DOHH2 (cell line): Measurements from ENCODE around the gene THAP11.

ENCODE experiments used
- H3F3A ChIP-seq: fragments of 200-600 bp; sonication (generic), shearing (Covaris generic); 2 replicates; pipeline ENCODE4 v1.6.0; 2016; ENCODE audit warnings: antibody characterized with exemption, mild to moderate bottlenecking; ENCODE audit not compliant: control insufficient read depth, insufficient read depth
- H3K27ac ChIP-seq: fragments of 200-600 bp; sonication (generic); 2 replicates; pipeline ENCODE4 v1.5.1; 2014; ENCODE audit warnings: low read depth, mild to moderate bottlenecking, low read length, moderate library complexity
- H3K27me3 ChIP-seq: fragments of 200-600 bp; sonication (generic); 2 replicates; pipeline ENCODE4 v1.6.1; 2014; ENCODE audit warnings: mild to moderate bottlenecking, low read length, mixed read lengths; ENCODE audit not compliant: control insufficient read depth
- H3K36me3 ChIP-seq: fragments of 200-600 bp; sonication (generic); 2 replicates; pipeline ENCODE4 v1.6.1; 2014; ENCODE audit warnings: mild to moderate bottlenecking, low read length, moderate library complexity, mixed read lengths; ENCODE audit not compliant: control insufficient read depth
- H3K4me1 ChIP-seq: fragments of 200-600 bp; sonication (generic); 2 replicates; pipeline ENCODE4 v1.6.1; 2014; ENCODE audit warnings: mild to moderate bottlenecking, low read length, mixed read lengths; ENCODE audit not compliant: control insufficient read depth
- H3K4me2 ChIP-seq: fragments of 200-600 bp; sonication (generic); 2 replicates; pipeline ENCODE4 v1.6.0; 2014; ENCODE audit warnings: mild to moderate bottlenecking, low read length, moderate library complexity
- H3K4me3 ChIP-seq: fragments of 200-600 bp; sonication (generic); 2 replicates; pipeline ENCODE4 v1.5.1; 2014; ENCODE audit warnings: mild to moderate bottlenecking, low read length, mixed read lengths
- H3K79me2 ChIP-seq: fragments of 200-600 bp; sonication (generic); 2 replicates; pipeline ENCODE4 v1.6.1; 2014; ENCODE audit warnings: mild to moderate bottlenecking, low read length, mixed read lengths; ENCODE audit not compliant: control insufficient read depth
- H3K9me2 ChIP-seq: fragments of 200-600 bp; sonication (generic); replicated peaks from 2 replicates; pipeline ENCODE4 v1.6.1; 2014; ENCODE audit warnings: mild to moderate bottlenecking, low read length, mixed read lengths; ENCODE audit not compliant: control insufficient read depth
- H3K9me3 ChIP-seq: fragments of 200-600 bp; sonication (generic); 2 replicates; pipeline ENCODE4 v1.6.1; 2014; ENCODE audit warnings: antibody characterized with exemption, low read length, mixed read lengths; ENCODE audit not compliant: control insufficient read depth, insufficient read depth
- H4K20me1 ChIP-seq: fragments of 200-600 bp; sonication (generic); 2 replicates; pipeline ENCODE4 v1.6.0; 2014; ENCODE audit warnings: low read depth, mild to moderate bottlenecking, antibody characterized with exemption, low read length, moderate library complexity; ENCODE audit not compliant: control insufficient read depth, insufficient read depth
- EZH2phosphoT487 ChIP-seq: fragments of 200-600 bp; sonication (generic); IDR thresholded peaks from 2 replicates; pipeline ENCODE4 v1.6.1; 2017; ENCODE audit warnings: borderline replicate concordance, mild to moderate bottlenecking, antibody characterized with exemption, low read length, moderate library complexity, mixed read lengths
- TF ChIP-seq, protein P1 (sequence below): fragments of 200-600 bp; sonication (generic); IDR thresholded peaks from one replicate; pipeline ENCODE4 v1.5.1; 2014; ENCODE audit warnings: antibody characterized with exemption, mild to moderate bottlenecking, low read depth, low read length; ENCODE audit not compliant: poor library complexity, severe bottlenecking

THAP11 gene

DNA sequence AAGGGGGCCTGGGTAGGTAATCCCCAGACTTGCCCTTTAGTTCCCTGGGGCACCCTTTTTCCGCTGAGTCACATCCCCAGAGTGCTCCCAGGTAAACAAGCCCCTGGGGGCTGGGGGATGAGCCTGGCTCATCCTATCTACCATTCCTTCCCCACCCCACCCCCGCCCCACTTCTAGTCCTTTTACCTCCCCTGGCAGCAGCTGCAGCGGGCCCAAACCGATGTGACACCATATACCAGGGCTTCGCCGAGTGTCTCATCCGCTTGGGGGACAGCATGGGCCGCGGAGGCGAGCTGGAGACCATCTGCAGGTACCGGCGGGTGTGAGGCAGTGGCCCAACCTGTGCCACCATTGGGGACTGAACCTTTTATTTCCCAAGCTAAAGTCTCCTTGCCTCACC lies 43.4 kb downstream of the THAP11 start:
- Histone ChIP-seq H3K4me2 (no peak overlapping the region), H3F3A (0 out of 2 replicates have a peak, but pooled peaks cover 2% of the 10 kb centered on the region), H3K27me3 (no peaks in the 10 kb centered on the region), H3K9me2 (no peaks in the 10 kb centered on the region), H3K27ac (no peak overlapping the region), H3K36me3 (peaks cover 48% of the 10 kb centered on the region), H3K4me1 (no peaks in the 10 kb centered on the region), H4K20me1 (no peaks in the 10 kb centered on the region), H3K4me3 (no peak overlapping the region), H3K9me3 (no peaks in the 10 kb centered on the region), H3K79me2 (no peaks in the 10 kb centered on the region)
- TF ChIP-seq, protein P1, sequence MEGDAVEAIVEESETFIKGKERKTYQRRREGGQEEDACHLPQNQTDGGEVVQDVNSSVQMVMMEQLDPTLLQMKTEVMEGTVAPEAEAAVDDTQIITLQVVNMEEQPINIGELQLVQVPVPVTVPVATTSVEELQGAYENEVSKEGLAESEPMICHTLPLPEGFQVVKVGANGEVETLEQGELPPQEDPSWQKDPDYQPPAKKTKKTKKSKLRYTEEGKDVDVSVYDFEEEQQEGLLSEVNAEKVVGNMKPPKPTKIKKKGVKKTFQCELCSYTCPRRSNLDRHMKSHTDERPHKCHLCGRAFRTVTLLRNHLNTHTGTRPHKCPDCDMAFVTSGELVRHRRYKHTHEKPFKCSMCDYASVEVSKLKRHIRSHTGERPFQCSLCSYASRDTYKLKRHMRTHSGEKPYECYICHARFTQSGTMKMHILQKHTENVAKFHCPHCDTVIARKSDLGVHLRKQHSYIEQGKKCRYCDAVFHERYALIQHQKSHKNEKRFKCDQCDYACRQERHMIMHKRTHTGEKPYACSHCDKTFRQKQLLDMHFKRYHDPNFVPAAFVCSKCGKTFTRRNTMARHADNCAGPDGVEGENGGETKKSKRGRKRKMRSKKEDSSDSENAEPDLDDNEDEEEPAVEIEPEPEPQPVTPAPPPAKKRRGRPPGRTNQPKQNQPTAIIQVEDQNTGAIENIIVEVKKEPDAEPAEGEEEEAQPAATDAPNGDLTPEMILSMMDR: no peak

- Histone ChIP-seq H4K20me1 (no peaks in the 10 kb centered on the region), H3K4me3 (no peak overlapping the region), H3F3A (0 out of 2 replicates have a peak, but pooled peaks cover 2% of the 10 kb centered on the region), H3K9me2 (no peaks in the 10 kb centered on the region), H3K9me3 (no peaks in the 10 kb centered on the region), H3K79me2 (no peaks in the 10 kb centered on the region), H3K4me2 (no peak overlapping the region), H3K27ac (no peak overlapping the region), H3K36me3 (peaks cover 44% of the 10 kb centered on the region), H3K4me1 (no peaks in the 10 kb centered on the region), H3K27me3 (no peaks in the 10 kb centered on the region)
- no peak for TF ChIP-seq EZH2phosphoT487
Measured at GRCh38 chr16:67885976-67886375, 43.9 kb downstream of the THAP11 start.

- H3K9me3 ChIP-seq: no peaks in the 10 kb centered on the region
- no peaks in the 10 kb centered on the region for H3K79me2 ChIP-seq
- H3K36me3 ChIP-seq: peaks cover 40% of the 10 kb centered on the region
- H3K4me1 ChIP-seq: no peaks in the 10 kb centered on the region
- TF ChIP-seq, protein P1: no peak
- no peak for TF ChIP-seq EZH2phosphoT487
- no peaks in the 10 kb centered on the region for H3K27me3 ChIP-seq
- H3K4me2 ChIP-seq: no peak overlapping the region
- H3F3A ChIP-seq: 0 out of 2 replicates have a peak, but pooled peaks cover 2% of the 10 kb centered on the region
- no peaks in the 10 kb centered on the region for H4K20me1 ChIP-seq
- no peaks in the 10 kb centered on the region for H3K9me2 ChIP-seq
- no peak overlapping the region for H3K4me3 ChIP-seq
- H3K27ac ChIP-seq: no peak overlapping the region
Measured at GRCh38 chr16:67886387-67886786, 44.3 kb downstream of the THAP11 start.

- TF ChIP-seq, protein P1: no peak
- no peak for TF ChIP-seq EZH2phosphoT487
- H3F3A ChIP-seq: 0 out of 2 replicates have a peak, but pooled peaks cover 2% of the 10 kb centered on the region
- no peaks in the 10 kb centered on the region for H4K20me1 ChIP-seq
- H3K4me3 ChIP-seq: no peak overlapping the region
- peaks cover 2% of the 10 kb centered on the region for H3K79me2 ChIP-seq
- H3K27ac ChIP-seq: no peak overlapping the region
- H3K4me2 ChIP-seq: no peak overlapping the region
- H3K36me3 ChIP-seq: peaks cover 21% of the 10 kb centered on the region
- no peaks in the 10 kb centered on the region for H3K9me3 ChIP-seq
- H3K9me2 ChIP-seq: no peaks in the 10 kb centered on the region
- no peaks in the 10 kb centered on the region for H3K27me3 ChIP-seq
- H3K4me1 ChIP-seq: peaks cover 7% of the 10 kb centered on the region
Measured at GRCh38 chr16:67888331-67888730, 46.2 kb downstream of the THAP11 start.
